ENCODE results near the gene USP9Y.

Gene USP9Y

GRCh38 chrY:12793999-12794398 is 93.0 kb downstream of the USP9Y start:
- Histone ChIP-seq H3K9me3 (no peaks in the 10 kb centered on the region), H3K27me3 (no peaks in the 10 kb centered on the region), H3K4me3 (no peak overlapping the region), H3K4me1 (no peaks in the 10 kb centered on the region), H3K27ac (no peak overlapping the region), H3K36me3 (no peaks in the 10 kb centered on the region)
- DNase-seq = no peak
- TF ChIP-seq CTCF (IDR thresholded peaks at IDR 0.05) = no peak
- intact Hi-C loops (cut with DNase I; ENCODE audit: low total_unique reads) = no loop called here

GRCh38 chrY:12808046-12808445 is 107.0 kb downstream of the USP9Y start:
- TF ChIP-seq CTCF (IDR thresholded peaks at IDR 0.05) = no peak
- Histone ChIP-seq H3K4me1 (no peaks in the 10 kb centered on the region), H3K4me3 (no peak overlapping the region), H3K27ac (no peak overlapping the region), H3K36me3 (no peaks in the 10 kb centered on the region), H3K9me3 (no peaks in the 10 kb centered on the region), H3K27me3 (no peaks in the 10 kb centered on the region)
- no peak for DNase-seq
- intact Hi-C loops (cut with DNase I; ENCODE audit: low total_unique reads) = no loop called here

GRCh38 chrY:12809034-12809433 is 108.0 kb downstream of the USP9Y start:
- no peaks in the 10 kb centered on the region for H3K9me3 ChIP-seq
- DNase-seq = no peak
- H3K4me3 ChIP-seq = no peak overlapping the region
- TF ChIP-seq CTCF (IDR thresholded peaks at IDR 0.05) = peak in 1 of 2 experiments; percentile 5
- H3K27ac ChIP-seq = no peak overlapping the region
- intact Hi-C loops (cut with DNase I; ENCODE audit: low total_unique reads) = no loop called here
- no peaks in the 10 kb centered on the region for H3K4me1 ChIP-seq
- no peaks in the 10 kb centered on the region for H3K27me3 ChIP-seq
- no peaks in the 10 kb centered on the region for H3K36me3 ChIP-seq

- Histone ChIP-seq H3K27ac (no peak overlapping the region), H3K4me3 (no peak overlapping the region), H3K9me3 (no peaks in the 10 kb centered on the region), H3K4me1 (no peaks in the 10 kb centered on the region), H3K36me3 (no peaks in the 10 kb centered on the region), H3K27me3 (no peaks in the 10 kb centered on the region)
- intact Hi-C loops (cut with DNase I; ENCODE audit: low total_unique reads) = no loop called here
- DNase-seq = no peak
- no peak for TF ChIP-seq CTCF (IDR thresholded peaks at IDR 0.05)
Observed at GRCh38 chrY:12823408-12823807, 122.4 kb downstream of the USP9Y start.

GRCh38 chrY:12826791-12827190 is 125.8 kb downstream of the USP9Y start:
- H3K27me3 ChIP-seq = no peaks in the 10 kb centered on the region
- H3K27ac ChIP-seq = no peak overlapping the region
- no peak overlapping the region for H3K4me3 ChIP-seq
- H3K9me3 ChIP-seq = no peaks in the 10 kb centered on the region
- intact Hi-C loops (cut with DNase I; ENCODE audit: low total_unique reads) = no loop called here
- no peaks in the 10 kb centered on the region for H3K4me1 ChIP-seq
- H3K36me3 ChIP-seq = no peaks in the 10 kb centered on the region
- no peak for DNase-seq
- TF ChIP-seq CTCF (IDR thresholded peaks at IDR 0.05) = no peak

- intact Hi-C loops (cut with DNase I; ENCODE audit: low total_unique reads) = no loop called here
- H3K4me3 ChIP-seq = no peak overlapping the region
Observed at GRCh38 chrY:12833284-12833683, 132.3 kb downstream of the USP9Y start.

More at GRCh38 chrY:12833284-12833683, 132.3 kb downstream of the USP9Y start:
- Histone ChIP-seq H3K27me3 (no peaks in the 10 kb centered on the region), H3K9me3 (no peaks in the 10 kb centered on the region), H3K36me3 (no peaks in the 10 kb centered on the region), H3K27ac (no peak overlapping the region), H3K4me1 (no peaks in the 10 kb centered on the region)
- TF ChIP-seq CTCF (IDR thresholded peaks at IDR 0.05) = no peak
- no peak for DNase-seq
